Keratinocyte (primary cell): ENCODE results near the gene FIGNL1.

ENCODE experiments used
- EZH2 ChIP-seq: IDR thresholded peaks from one replicate; pipeline ENCODE4 v1.6.1; 2012; ENCODE audit warnings: inconsistent platforms, mild to moderate bottlenecking, low read length, moderate library complexity
- TF ChIP-seq, protein P1 (sequence below), 3 experiments: IDR thresholded peaks in 1 of 3; conservative IDR thresholded peaks in 1 of 3; optimal IDR thresholded peaks in 1 of 3; 2 replicates in 2 of 3; 3 replicates in 1 of 3; pipeline versions ENCODE3 to v1.5.1; 2011; ENCODE audit warnings: low read length in 3 of 3, mild to moderate bottlenecking in 3 of 3, moderate library complexity in 2 of 3, control low read depth in 1 of 3, inconsistent platforms in 1 of 3; ENCODE audit not compliant: insufficient read depth in 2 of 3; ENCODE audit errors: extremely low read depth in 1 of 3

DNA sequence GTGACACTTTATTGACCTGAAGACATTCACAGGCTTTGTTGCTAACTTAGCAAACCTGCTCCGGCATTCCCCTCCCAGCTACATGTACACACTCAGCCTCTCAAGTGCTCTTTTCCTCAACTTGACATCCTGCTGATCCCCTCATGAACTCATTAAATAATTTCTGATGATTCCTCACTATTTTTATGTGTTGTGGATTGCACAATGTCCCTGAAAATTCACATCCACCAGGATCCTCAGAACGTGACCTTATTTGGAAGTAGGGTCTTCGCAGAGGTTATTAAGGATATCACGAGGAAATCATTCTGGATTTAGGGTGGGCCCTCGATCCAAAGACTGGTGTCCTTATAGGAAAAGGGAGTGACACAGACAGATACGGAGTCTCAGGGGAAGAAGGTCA is 27.3 kb downstream of the FIGNL1 start:
- TF ChIP-seq, protein P1, sequence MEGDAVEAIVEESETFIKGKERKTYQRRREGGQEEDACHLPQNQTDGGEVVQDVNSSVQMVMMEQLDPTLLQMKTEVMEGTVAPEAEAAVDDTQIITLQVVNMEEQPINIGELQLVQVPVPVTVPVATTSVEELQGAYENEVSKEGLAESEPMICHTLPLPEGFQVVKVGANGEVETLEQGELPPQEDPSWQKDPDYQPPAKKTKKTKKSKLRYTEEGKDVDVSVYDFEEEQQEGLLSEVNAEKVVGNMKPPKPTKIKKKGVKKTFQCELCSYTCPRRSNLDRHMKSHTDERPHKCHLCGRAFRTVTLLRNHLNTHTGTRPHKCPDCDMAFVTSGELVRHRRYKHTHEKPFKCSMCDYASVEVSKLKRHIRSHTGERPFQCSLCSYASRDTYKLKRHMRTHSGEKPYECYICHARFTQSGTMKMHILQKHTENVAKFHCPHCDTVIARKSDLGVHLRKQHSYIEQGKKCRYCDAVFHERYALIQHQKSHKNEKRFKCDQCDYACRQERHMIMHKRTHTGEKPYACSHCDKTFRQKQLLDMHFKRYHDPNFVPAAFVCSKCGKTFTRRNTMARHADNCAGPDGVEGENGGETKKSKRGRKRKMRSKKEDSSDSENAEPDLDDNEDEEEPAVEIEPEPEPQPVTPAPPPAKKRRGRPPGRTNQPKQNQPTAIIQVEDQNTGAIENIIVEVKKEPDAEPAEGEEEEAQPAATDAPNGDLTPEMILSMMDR (optimal IDR thresholded peaks at IDR 0.05 in 1 of 3, IDR thresholded peaks at IDR 0.05 in 1 of 3, conservative IDR thresholded peaks at IDR 0.05 in 1 of 3; ENCODE audit: extremely low read depth in 1 of 3, insufficient read depth in 2 of 3, low read length in 3 of 3): no peak
- no peak for TF ChIP-seq EZH2
